DND-41 (cell line): ENCODE measurements around the gene RNF148.

Source experiments
- CTCF ChIP-seq: IDR thresholded peaks from 2 replicates; pipeline ENCODE4 v1.5.1; 2012; ENCODE audit warnings: borderline replicate concordance, low read length, moderate library complexity, mild to moderate bottlenecking; ENCODE audit not compliant: poor library complexity, severe bottlenecking; ENCODE audit errors: extremely low read depth
- EZH2 ChIP-seq: IDR thresholded peaks from 3 replicates; pipeline ENCODE4 v1.6.1; 2012; ENCODE audit warnings: borderline replicate concordance, low read depth, mild to moderate bottlenecking, moderate library complexity, low read length, inconsistent platforms; ENCODE audit not compliant: severe bottlenecking

- TF ChIP-seq CTCF (no peak), EZH2 (no peak)
Measured at GRCh38 chr7:122709930-122710646, 7.4 kb upstream of the RNF148 start.
